HG03457 (cell line): ENCODE data around the gene HLA-DMB.
"Not testable (repeated sequence)": the region's sequence is repeated elsewhere in the genome, so short reads cannot be mapped to it uniquely, and the experiment has no call there.

Experiments
- ATAC-seq: cut with Tn5 transposase; IDR thresholded peaks from one replicate; pipeline ENCODE4 v1.9.1; 2021; ENCODE audit warnings: moderate number of reproducible peaks; ENCODE audit not compliant: unreplicated experiment

HLA-DMB gene

GRCh38 chr6:32950449-32950848, 9.6 kb upstream of the HLA-DMB start:
- no peak for ATAC-seq

DNA sequence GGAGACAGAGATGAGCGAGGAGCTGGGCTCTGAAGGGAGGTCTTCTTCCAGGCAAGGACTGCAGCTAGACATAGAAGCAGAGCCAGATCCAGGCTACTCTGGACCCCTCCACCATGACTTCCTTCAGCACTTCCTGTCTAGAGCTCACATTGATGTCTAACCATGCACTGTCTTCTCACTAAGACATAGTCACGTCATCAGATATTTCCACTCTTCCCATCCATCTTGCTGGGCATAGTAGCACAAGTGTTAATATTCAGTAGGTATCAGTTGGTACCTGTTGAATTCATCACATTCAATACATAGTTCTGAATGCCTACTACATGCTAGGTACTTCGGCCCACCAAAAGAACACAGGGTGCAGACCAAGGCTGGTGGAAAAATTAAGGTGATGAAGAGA, 9.2 kb upstream of the HLA-DMB start:
- no peak for ATAC-seq

DNA sequence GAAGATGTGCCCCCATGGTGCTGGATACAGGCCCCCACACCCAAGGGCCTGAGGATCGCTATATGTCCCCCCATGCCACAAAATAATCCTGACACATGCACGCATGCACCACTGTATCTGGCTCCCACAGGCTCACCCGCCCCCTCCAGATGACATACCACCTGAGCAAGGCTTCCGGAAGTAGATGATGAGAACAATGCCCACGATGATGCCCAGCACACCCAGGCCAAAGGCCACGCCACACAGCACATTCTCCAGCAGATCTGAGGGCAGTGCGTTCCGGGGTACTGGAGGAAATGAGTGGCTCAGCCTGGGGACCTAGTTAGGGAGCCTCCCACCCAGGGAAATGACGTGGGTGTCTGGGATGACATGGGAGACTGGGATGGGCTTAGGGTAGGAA, 8.3 kb upstream of the HLA-DMB start:
- ATAC-seq = no peak

GRCh38 chr6:32947552-32948465, 7.0 kb upstream of the HLA-DMB start:
- no peak for ATAC-seq

GRCh38 chr6:32946893-32947292, 6.1 kb upstream of the HLA-DMB start:
- no peak for ATAC-seq

DNA sequence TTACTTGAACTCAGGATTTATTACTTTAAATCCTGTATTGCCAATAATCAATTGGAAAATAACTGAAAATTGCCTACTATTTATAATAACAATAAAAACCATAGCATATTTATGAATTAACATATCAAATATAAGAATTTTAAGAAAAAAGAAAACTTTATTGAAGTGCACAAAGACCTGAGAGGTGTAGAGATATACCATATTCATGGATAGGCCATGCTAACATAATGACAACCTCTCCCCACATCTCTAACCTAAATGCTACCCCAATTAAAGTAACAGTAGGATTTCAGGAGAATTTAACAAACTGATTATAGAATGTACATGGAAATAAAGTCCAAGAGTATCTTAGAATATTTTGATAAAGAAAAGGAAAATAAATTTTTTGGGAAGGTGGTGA, 5.1 kb upstream of the HLA-DMB start:
- no peak for ATAC-seq

GRCh38 chr6:32945108-32945760, 4.4 kb upstream of the HLA-DMB start:
- ATAC-seq = no peak

DNA sequence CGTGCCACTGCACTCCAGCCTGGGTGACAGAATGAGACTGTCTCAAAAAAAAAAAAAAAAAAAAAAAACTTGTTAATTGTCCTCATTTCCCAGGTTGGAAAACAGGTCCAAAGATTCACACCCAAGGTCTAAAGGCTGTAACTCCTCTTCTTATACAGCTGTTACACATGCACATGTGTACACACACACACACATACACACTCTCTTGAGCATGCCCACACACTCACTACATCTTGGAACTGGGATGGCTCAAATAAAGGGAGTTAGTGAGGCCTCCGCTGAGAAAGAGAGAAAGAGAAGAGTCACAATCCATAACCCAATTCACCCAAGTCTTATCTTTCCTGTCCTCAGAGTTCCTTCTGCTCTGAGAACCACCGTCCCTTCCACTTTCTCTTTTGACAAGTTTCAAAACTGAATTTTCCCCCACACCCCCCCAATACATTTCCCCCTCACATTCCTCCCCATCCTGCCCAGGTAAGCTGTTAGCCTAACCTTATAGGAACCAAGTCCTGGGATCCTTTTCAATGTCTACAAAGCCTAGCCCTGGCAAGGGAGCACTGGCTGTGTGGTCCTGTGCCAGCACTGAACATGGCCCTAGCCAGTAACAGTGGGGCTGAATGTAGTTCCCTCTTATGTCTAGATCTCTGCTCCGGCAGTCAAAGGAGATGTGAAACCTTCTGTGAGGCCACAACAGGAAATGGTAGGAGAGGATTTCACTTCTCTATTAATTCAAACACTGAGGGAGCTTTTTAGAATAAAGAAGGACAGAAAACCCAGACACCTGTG, 3.2 kb upstream of the HLA-DMB start:
- ATAC-seq = no peak

DNA sequence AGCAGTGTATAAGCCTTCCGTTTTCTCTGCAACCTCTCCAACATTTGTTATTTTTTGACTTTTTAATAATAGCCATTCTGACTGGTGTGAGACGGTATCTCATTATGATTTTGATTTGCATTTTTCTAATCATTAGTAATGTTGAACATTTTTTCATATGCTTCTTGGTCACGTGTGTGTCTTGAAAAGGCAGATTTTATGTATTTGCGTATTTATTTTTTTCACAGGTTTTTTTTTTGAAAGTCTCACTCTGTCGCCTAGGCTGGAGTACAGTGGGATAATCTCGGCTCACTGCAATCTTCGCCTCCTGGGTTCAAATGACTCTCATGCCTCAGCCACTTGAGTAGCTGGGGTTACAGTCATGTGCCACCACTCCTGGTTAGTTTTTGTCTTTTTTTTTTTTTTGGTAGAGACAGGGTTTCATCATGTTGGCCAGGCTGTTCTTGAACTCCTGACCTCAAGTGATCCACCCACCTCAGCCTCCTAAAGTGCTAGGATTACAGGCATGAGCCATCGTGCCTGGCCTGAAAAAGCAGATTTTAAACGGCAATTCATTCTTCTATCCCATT, 1.8 kb upstream of the HLA-DMB start:
- not testable (repeated sequence) for ATAC-seq

GRCh38 chr6:32941214-32941768, 463 bp upstream of the HLA-DMB start:
- no peak for ATAC-seq

GRCh38 chr6:32938494-32938893, 2.3 kb downstream of the HLA-DMB start:
- no peak for ATAC-seq

- no peak for ATAC-seq
These were observed 3.6 kb downstream of the HLA-DMB start for GRCh38 chr6:32937230-32937633.

DNA sequence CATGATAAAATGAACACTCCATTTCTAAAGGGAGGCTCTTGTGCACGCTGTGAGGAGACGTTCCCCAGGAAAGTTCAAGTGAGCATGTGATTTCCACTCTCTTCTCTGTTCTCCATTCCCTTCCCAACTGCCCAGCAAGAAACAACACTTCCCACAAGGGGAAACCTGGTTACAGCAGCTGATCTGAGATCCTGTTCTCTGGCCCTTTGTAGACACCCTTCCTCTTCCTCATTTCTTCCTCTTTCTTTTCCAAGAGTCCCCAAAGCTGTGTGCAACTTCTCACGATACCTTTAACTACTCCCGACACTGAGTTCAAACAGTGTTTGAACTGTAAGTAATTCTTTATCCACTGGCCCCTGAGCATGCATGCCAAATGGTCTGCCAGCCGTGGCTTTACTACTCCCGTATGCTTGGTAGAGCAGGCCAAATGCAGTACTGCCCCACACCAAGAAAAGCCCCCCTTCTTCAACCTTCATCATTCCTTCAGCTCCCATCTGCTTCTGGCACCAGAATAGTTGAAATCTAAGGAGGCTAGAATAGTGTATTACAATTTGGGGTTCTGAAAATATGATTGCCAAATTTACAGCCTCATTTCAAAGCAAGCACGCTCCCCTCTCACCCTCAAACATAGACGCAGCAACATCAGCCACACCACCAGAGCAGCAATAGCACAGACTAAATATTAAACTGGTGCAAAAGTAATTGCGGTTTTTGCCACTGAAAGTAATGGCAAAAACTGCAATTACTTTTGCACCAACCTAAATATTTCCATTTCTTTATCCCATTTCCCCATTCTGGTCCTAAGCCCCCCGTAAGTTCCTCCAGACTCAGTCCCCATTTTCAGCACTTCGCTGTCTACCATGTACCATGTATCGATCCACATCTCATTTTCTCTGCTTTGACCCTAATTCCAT, 4.3 kb downstream of the HLA-DMB start:
- ATAC-seq = no peak

DNA sequence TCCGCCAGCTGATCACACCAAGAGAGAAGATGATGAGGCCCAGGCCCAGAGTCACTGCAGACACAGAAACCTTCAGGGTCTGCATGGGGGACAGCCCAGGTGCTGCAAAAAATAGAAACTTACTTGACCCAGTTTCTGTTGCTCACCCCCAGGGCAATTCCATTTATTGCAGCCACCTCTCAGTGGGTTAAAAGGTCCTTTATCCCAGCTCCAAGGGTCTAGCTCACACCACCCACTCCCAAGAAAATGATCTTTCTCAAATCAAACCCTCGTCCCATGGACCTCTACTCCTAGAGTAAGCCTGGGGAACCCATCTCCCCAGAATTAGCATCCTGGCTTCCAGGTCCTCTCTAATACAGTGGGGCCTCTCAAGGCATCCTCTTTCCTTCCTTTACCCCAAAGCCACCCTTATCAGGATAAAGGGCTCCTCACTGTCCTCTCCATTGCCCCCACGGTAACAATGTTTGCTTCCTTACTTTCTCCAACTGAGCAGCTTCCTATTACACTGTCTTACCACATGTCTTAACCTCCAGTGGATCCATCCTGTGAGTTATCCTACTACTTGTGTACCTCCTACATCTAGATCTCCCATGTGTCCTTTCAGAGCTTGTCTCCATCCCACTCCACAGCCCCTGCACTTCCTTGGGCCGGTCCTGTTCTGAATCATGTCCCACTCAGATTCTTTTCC, 5.1 kb downstream of the HLA-DMB start:
- no peak for ATAC-seq

- ATAC-seq = no peak
These were observed 7.2 kb downstream of the HLA-DMB start for GRCh38 chr6:32933661-32934085.

- ATAC-seq = no peak
These were observed 8.5 kb downstream of the HLA-DMB start for GRCh38 chr6:32932132-32932868.

DNA sequence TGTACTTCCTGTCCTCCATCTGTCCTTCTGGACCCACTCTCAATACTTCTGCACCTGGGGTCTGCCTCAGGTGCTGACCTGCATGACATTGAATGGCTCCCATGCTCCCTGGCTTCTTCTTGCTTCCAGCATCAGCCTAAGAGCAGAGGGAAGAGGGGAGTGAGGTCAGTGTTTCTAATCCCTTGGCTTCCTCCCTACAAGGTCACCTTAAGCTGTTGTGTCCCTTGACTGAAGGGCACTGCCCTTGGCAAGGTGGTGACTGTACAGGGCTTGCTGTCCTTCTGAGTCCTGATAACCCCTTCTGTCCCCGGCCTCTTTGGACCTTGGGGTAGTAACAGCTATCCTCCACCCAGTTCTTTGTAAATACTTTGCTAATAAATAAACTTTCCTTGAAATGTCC, 9.6 kb downstream of the HLA-DMB start:
- no peak for ATAC-seq

GRCh38 chr6:32922083-32922482, 18.7 kb downstream of the HLA-DMB start:
- ATAC-seq = no peak

GRCh38 chr6:32920715-32921114, 20.1 kb downstream of the HLA-DMB start:
- no peak for ATAC-seq
